IMR-90 (cell line): ENCODE results near the gene EIF4G3.

ENCODE experiments used
- BHLHE40 ChIP-seq: fragments of 150-350 bp; IDR thresholded peaks from 2 replicates; pipeline ENCODE4 v1.6.1; 2016; ENCODE audit warnings: mild to moderate bottlenecking, low read depth, low read length
- CEBPB ChIP-seq: IDR thresholded peaks from 2 replicates; pipeline ENCODE4 v1.6.1; 2012; ENCODE audit warnings: low read depth, low read length, improper control_type of control experiment
- CTCF ChIP-seq: conservative IDR thresholded peaks from 2 replicates; pipeline ENCODE4 v1.5.1; 2012; ENCODE audit warnings: mild to moderate bottlenecking, low read depth, low read length, improper control_type of control experiment
- MAZ ChIP-seq: IDR thresholded peaks from 2 replicates; pipeline ENCODE4 v1.6.1; 2012; ENCODE audit warnings: low read depth, mild to moderate bottlenecking, low read length, improper control_type of control experiment, moderate library complexity, borderline replicate concordance
- POLR2A ChIP-seq: IDR thresholded peaks from 2 replicates; pipeline ENCODE4 v1.6.1; 2012; ENCODE audit warnings: mild to moderate bottlenecking, low read depth, low read length
- RFX5 ChIP-seq: IDR thresholded peaks from 2 replicates; pipeline ENCODE4 v1.8.0; 2012; ENCODE audit warnings: low read depth, mild to moderate bottlenecking, low read length, moderate library complexity

DNA sequence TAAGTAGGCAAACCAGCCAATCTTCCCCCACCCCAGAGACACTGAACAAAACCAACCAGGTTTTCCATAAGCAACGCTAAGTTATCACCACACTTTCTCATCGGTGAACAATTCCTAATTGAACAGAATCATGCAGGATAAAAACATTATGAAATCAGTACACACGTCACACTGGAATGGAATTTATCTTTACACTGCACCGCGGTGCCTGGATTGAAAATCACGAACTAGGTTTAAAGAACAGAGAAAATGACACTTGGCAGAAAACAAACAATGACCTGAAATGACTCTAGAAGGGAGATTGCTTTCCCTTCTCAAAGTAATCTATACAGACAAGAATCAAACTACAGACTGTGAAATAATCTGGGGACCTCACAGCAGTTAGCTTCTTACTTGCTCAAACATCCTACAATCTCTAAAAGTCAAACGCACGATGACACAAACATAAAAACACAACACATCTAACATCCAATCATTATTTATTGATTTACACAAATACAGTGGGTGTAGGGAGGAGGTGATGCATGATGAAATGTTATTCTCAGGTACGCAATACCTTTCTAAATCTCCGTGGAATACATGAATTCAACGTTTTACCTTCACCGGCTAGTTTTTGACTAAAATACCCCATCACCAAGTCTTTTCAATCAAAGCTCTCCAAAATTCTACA lies 1.9 kb downstream of the EIF4G3 start:
- TF ChIP-seq CTCF (no peak), CEBPB (peak; percentile 77), BHLHE40 (no peak), MAZ (no peak), POLR2A (peak; percentile 65; the same call in 1 of the 2 replicates), RFX5 (no peak)
